GM21786 (cell line): Measurements from ENCODE around the gene C4orf36.
"Not testable (repeated sequence)": the region's sequence is repeated elsewhere in the genome, so short reads cannot be mapped to it uniquely, and the experiment has no call there.

Experiments
- ATAC-seq: cut with Tn5 transposase; IDR thresholded peaks from one replicate; pipeline ENCODE4 v1.9.1; 2021; ENCODE audit not compliant: unreplicated experiment

Gene C4orf36

GRCh38 chr4:86917212-86918039, 25.2 kb upstream of the C4orf36 start:
- ATAC-seq: no peak

- no peak for ATAC-seq
Observed at GRCh38 chr4:86916392-86916791, 24.2 kb upstream of the C4orf36 start.

- ATAC-seq: no peak
Observed at GRCh38 chr4:86910820-86911684, 18.8 kb upstream of the C4orf36 start.

GRCh38 chr4:86910369-86910768, 18.1 kb upstream of the C4orf36 start:
- no peak for ATAC-seq

- no peak for ATAC-seq
Observed at GRCh38 chr4:86909546-86910295, 17.5 kb upstream of the C4orf36 start.

- no peak for ATAC-seq
Observed at GRCh38 chr4:86908251-86908657, 16.0 kb upstream of the C4orf36 start.

GRCh38 chr4:86901864-86902263, 9.6 kb upstream of the C4orf36 start:
- no peak for ATAC-seq

GRCh38 chr4:86898562-86898961, 6.3 kb upstream of the C4orf36 start:
- ATAC-seq: no peak

- ATAC-seq: no peak
Observed at GRCh38 chr4:86896596-86896995, 4.4 kb upstream of the C4orf36 start.

- ATAC-seq: peak; percentile 49
Observed at GRCh38 chr4:86895692-86896488, 3.7 kb upstream of the C4orf36 start.

- ATAC-seq: no peak
Observed at GRCh38 chr4:86894455-86894854, 2.2 kb upstream of the C4orf36 start.

GRCh38 chr4:86893136-86893535, 914 bp upstream of the C4orf36 start:
- no peak for ATAC-seq

- no peak for ATAC-seq
Observed at GRCh38 chr4:86892636-86892960, 376 bp upstream of the C4orf36 start.

GRCh38 chr4:86890790-86891189, 1.4 kb downstream of the C4orf36 start:
- no peak for ATAC-seq

- ATAC-seq: no peak
Observed at GRCh38 chr4:86879641-86880040, 12.6 kb downstream of the C4orf36 start.

GRCh38 chr4:86878640-86879039, 13.6 kb downstream of the C4orf36 start:
- no peak for ATAC-seq

- no peak for ATAC-seq
Observed at GRCh38 chr4:86876894-86877685, 15.1 kb downstream of the C4orf36 start.

- ATAC-seq: not testable (repeated sequence)
Observed at GRCh38 chr4:86875436-86875835, 16.8 kb downstream of the C4orf36 start.

GRCh38 chr4:86872135-86872534, 20.1 kb downstream of the C4orf36 start:
- ATAC-seq: no peak
